Ectodermal cell (in vitro differentiated cells): ENCODE data around the gene MOGAT2.

Experiments
- H3K27ac ChIP-seq: 2 replicates; pipeline ENCODE4 v1.7.0; 2013; ENCODE audit warnings: mild to moderate bottlenecking, low read depth, low read length; ENCODE audit not compliant: insufficient read depth, poor library complexity, severe bottlenecking
- H3K27me3 ChIP-seq: 2 replicates; pipeline ENCODE4 v1.7.0; 2013; ENCODE audit warnings: mild to moderate bottlenecking, low read length; ENCODE audit not compliant: insufficient read depth, control insufficient read depth, poor library complexity, severe bottlenecking
- H3K36me3 ChIP-seq: one replicate; pipeline ENCODE4 v1.7.0; 2013; ENCODE audit warnings: low read length; ENCODE audit not compliant: control insufficient read depth, insufficient read depth
- H3K4me1 ChIP-seq: one replicate; pipeline ENCODE4 v1.7.0; 2013; ENCODE audit warnings: low read length; ENCODE audit not compliant: control insufficient read depth, insufficient read depth
- H3K4me3 ChIP-seq: 2 replicates; pipeline ENCODE4 v1.7.0; 2013; ENCODE audit warnings: low read depth, low read length, control low read depth; ENCODE audit not compliant: insufficient read depth
- H3K9me3 ChIP-seq: 2 replicates; pipeline ENCODE4 v1.7.0; 2013; ENCODE audit warnings: mild to moderate bottlenecking, low read length, moderate library complexity; ENCODE audit not compliant: control insufficient read depth
- WGBS, 2 experiments: methylation state at CpG; one replicate each; pipeline ENCODE4 v1.1.7; 2013; ENCODE audit warnings: missing lambda C conversion rate in 2 of 2; 5-methylcytosine and 5-hydroxymethylcytosine counted together

The MOGAT2 gene

GRCh38 chr11:75779960-75780359 is 62.3 kb downstream of the MOGAT2 start:
- H3K9me3 ChIP-seq, result no peaks in the 10 kb centered on the region
- H3K36me3 ChIP-seq, result no peaks in the 10 kb centered on the region
- 95% methylated on average over 2 of the region's 2 CpGs for WGBS, 2 experiments
- H3K27ac ChIP-seq, result no peak overlapping the region
- H3K27me3 ChIP-seq, result no peaks in the 10 kb centered on the region
- H3K4me3 ChIP-seq, result no peak overlapping the region
- no peaks in the 10 kb centered on the region for H3K4me1 ChIP-seq

DNA sequence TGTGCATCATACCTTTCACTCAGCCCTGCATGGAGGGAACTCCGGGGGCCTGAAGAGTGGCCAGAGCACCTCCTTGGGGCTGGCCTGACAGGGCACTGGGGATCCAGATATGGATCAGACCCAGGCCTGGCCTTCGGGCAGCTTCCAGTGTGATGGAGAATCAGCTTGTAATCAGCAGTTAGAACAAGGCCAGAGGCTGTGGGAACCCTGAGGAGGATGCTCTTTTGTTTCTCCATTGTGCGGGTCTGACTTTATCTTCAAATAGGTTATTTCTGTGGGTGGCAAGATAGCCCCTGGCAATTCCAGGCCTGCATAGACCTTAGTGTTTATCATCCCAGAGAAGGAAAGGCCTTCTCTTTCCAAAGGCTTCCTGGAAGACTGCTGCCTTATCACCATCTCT is 63.2 kb downstream of the MOGAT2 start:
- H3K4me3 ChIP-seq, result no peak overlapping the region
- no peak overlapping the region for H3K27ac ChIP-seq
- no peaks in the 10 kb centered on the region for H3K9me3 ChIP-seq
- WGBS, 2 experiments, result 90 to 95% methylated on average over 3 of the region's 3 CpGs
- no peaks in the 10 kb centered on the region for H3K4me1 ChIP-seq
- H3K36me3 ChIP-seq, result no peaks in the 10 kb centered on the region
- H3K27me3 ChIP-seq, result no peaks in the 10 kb centered on the region

DNA sequence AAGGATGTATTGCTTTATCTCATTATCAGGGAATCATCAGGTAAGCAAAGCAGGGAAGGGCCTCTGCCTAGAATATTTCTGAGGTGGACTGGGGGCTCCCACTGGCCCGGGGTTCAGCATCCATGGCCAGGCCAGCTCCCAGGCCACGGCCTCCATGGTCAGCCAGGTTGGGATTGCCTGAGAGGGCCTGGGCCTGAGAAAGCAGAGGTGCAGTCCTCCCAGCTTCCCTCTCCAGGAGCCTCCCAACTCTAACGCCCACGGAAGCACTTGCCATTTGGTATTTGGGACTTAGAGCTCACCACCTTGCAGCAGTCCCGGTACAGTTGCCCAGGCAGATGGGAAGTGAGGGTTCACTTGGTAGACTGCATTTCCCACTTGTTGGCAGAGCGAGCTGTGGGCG is 63.7 kb downstream of the MOGAT2 start:
- H3K4me3 ChIP-seq, result no peak overlapping the region
- no peaks in the 10 kb centered on the region for H3K9me3 ChIP-seq
- H3K36me3 ChIP-seq, result no peaks in the 10 kb centered on the region
- no peaks in the 10 kb centered on the region for H3K4me1 ChIP-seq
- no peaks in the 10 kb centered on the region for H3K27me3 ChIP-seq
- WGBS, 2 experiments, result 93 to 96% methylated on average over 7 of the region's 7 CpGs
- H3K27ac ChIP-seq, result no peak overlapping the region

DNA sequence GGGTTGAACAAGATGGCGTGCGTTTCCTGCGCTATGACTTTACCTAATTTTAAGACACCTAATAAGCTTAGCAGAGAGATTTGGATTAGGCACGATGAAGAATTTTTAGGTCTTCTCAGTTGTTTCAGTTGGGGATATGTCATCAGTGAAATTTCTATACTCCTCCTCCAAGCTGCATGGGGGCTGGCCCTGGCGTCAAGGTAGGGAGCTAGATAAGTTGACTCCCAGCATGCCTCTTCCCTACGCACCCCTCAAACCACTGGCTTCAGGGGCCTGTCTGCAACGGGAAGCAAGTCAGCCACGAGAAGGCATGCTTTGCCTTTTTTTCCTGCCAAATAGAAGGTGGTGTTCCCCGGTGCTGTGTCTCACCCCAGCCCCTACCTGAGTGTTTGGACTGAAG is 64.2 kb downstream of the MOGAT2 start:
- Histone ChIP-seq H3K4me1 (no peaks in the 10 kb centered on the region), H3K27ac (no peak overlapping the region), H3K27me3 (no peaks in the 10 kb centered on the region), H3K4me3 (no peak overlapping the region), H3K36me3 (no peaks in the 10 kb centered on the region), H3K9me3 (no peaks in the 10 kb centered on the region)
- WGBS, 2 experiments, result 93 to 97% methylated on average over 9 of the region's 9 CpGs
